Cardiac muscle cell (in vitro differentiated cells and primary cell): Measurements from ENCODE around the gene GALNT14. TPM values are rescaled to one million over a fixed set of nuclear protein-coding genes. Genes with fewer than 3 reads are reported as not detected.

Source experiments
- DNase-seq, 2 donors: peaks; one replicate each; pipeline versions ENCODE4 v3.0.0 to v3.0.0-alpha.2; 2010 to 2017; ENCODE audit warnings: low read depth in 1 of 2, low spot score in 1 of 2
- H3K27ac ChIP-seq: fragments of 200-600 bp; sonication (generic); 2 replicates; pipeline ENCODE4 v1.5.1; 2016
- H3K27me3 ChIP-seq: fragments of 200-600 bp; sonication (generic); 2 replicates; pipeline ENCODE4 v1.6.0; 2016; ENCODE audit warnings: control low read depth
- H3K36me3 ChIP-seq: fragments of 200-600 bp; sonication (generic); 2 replicates; pipeline ENCODE4 v1.5.1; 2016; ENCODE audit warnings: control low read depth
- H3K4me1 ChIP-seq: fragments of 200-600 bp; sonication (generic); 2 replicates; pipeline ENCODE4 v1.8.1; 2017; ENCODE audit warnings: low read depth, mild to moderate bottlenecking, mixed run types
- H3K4me3 ChIP-seq: fragments of 200-600 bp; sonication (generic); 2 replicates; pipeline ENCODE4 v1.5.1; 2016; ENCODE audit warnings: mild to moderate bottlenecking
- H3K9me3 ChIP-seq: fragments of 200-600 bp; sonication (generic); 2 replicates; pipeline ENCODE4 v1.5.1; 2017; ENCODE audit warnings: low read depth, mild to moderate bottlenecking, control low read depth
- CTCF ChIP-seq: IDR thresholded peaks from 2 replicates; pipeline ENCODE4 v1.5.1; 2012; ENCODE audit warnings: low read depth, mild to moderate bottlenecking, low read length
- polyA plus RNA-seq: library from polyadenylated mRNA; unstranded; fragments of >200 nt; fragmentation: Nextera tagmentation; extraction: Ambion mirVana; gene quantifications from 2 replicates; pipeline ENCODE4 v1.2.1, GENCODE V29; 2016
- total RNA-seq: library from RNA; depleted of rRNA; stranded (reverse); fragments of >200 nt; gene quantifications from 2 replicates; pipeline ENCODE4 v1.2.3, GENCODE V29; 2016

Gene GALNT14
- total and polyA plus RNA-seq, 2 experiments from 2014 or later: 0.84 to 1.1 TPM

DNA sequence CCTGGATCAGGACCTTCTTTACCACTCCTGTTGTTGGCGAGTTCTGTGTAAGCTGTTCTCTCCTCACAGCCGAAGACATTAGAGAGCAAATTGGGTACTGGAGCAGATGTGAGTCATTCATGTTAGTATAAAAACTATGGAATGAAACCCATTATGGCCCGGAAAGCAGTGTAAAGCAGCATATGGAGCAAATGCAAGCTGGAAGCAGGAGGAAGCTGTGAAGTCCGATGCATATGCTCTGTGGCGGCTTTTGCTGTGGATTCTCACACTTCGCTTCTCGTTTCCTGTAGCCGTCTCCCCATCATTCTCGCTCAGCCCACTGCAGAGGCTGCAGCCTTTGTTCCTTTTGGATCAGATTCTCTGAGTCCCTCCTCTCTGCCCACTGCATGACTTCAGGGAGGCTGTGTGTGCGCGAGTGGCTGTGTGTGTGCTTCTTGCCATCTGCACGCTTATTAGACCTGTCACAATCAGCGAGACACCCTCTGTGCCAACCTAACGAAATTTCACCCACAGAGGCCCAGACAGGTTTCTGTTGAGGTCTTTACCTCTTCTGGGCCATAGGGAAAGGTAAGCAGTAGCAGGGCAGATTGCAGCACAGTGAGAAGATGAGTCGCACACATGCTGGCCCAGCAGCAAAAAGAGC is 3.3 kb upstream of the GALNT14 start:
- no peak for DNase-seq
- no peak for TF ChIP-seq CTCF
- Histone ChIP-seq H3K27ac (no peak overlapping the region), H3K27me3 (peaks cover 52% of the 10 kb centered on the region), H3K4me3 (no peak overlapping the region), H3K9me3 (no peaks in the 10 kb centered on the region), H3K36me3 (no peaks in the 10 kb centered on the region), H3K4me1 (no peaks in the 10 kb centered on the region)

GRCh38 chr2:31140151-31140550 is 1.9 kb upstream of the GALNT14 start:
- TF ChIP-seq CTCF: no peak
- peaks cover 66% of the 10 kb centered on the region for H3K27me3 ChIP-seq
- H3K9me3 ChIP-seq: no peaks in the 10 kb centered on the region
- H3K4me1 ChIP-seq: no peaks in the 10 kb centered on the region
- no peak for DNase-seq
- no peaks in the 10 kb centered on the region for H3K36me3 ChIP-seq
- H3K4me3 ChIP-seq: no peak overlapping the region
- H3K27ac ChIP-seq: no peak overlapping the region

DNA sequence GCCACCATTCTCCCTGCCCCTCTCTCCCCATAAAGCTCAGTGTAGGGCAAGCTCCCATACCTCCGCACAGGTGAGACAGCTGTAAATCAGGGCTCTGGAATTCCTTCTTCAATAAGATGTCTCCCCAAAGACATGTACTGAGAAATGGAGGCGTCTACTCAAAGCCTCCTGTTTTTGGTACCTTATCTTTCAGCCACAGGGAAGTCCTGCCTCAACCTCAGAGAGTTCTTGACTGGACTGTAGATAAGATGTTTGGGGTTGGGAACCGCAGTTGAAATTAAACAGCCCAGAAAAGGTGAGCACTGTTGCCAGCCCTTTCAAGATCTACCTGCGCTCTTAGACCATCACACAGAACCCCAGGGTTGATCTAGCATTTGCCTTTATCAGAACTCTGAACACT is 1.4 kb upstream of the GALNT14 start:
- Histone ChIP-seq H3K27me3 (peaks cover 70% of the 10 kb centered on the region), H3K27ac (no peak overlapping the region), H3K4me1 (no peaks in the 10 kb centered on the region), H3K36me3 (no peaks in the 10 kb centered on the region), H3K4me3 (no peak overlapping the region), H3K9me3 (no peaks in the 10 kb centered on the region)
- TF ChIP-seq CTCF: no peak
- no peak for DNase-seq

- Histone ChIP-seq H3K27me3 (peaks cover 70% of the 10 kb centered on the region), H3K9me3 (no peaks in the 10 kb centered on the region)
- DNase-seq: peak; percentile 7 to 37
Measured at GRCh38 chr2:31137211-31138036, 816 bp downstream of the GALNT14 start.

GRCh38 chr2:31136732-31137131 is 1.5 kb downstream of the GALNT14 start:
- Histone ChIP-seq H3K4me3 (no peak overlapping the region), H3K27ac (no peak overlapping the region), H3K4me1 (no peaks in the 10 kb centered on the region), H3K36me3 (no peaks in the 10 kb centered on the region), H3K27me3 (peaks cover 64% of the 10 kb centered on the region), H3K9me3 (no peaks in the 10 kb centered on the region)
- DNase-seq: no peak
- no peak for TF ChIP-seq CTCF

More at GRCh38 chr2:31137211-31138036, 816 bp downstream of the GALNT14 start:
- Histone ChIP-seq H3K27ac (no peak overlapping the region), H3K4me3 (peak overlapping the region; percentile 36), H3K36me3 (no peaks in the 10 kb centered on the region), H3K4me1 (no peaks in the 10 kb centered on the region)
- TF ChIP-seq CTCF: no peak
